Suppressor macrophage (primary cell): ENCODE data around the gene IKZF2.

Experiments used
- DNase-seq, 4 experiments: peaks; one replicate each; pipeline ENCODE4 v3.0.0-alpha.2; 2020 to 2022

The IKZF2 gene

GRCh38 chr2:213152065-213152794 is 818 bp upstream of the IKZF2 start:
- peak; percentile 49 to 80 (median 60) for DNase-seq

GRCh38 chr2:213150315-213151097 is 906 bp downstream of the IKZF2 start:
- DNase-seq = no peak

DNA sequence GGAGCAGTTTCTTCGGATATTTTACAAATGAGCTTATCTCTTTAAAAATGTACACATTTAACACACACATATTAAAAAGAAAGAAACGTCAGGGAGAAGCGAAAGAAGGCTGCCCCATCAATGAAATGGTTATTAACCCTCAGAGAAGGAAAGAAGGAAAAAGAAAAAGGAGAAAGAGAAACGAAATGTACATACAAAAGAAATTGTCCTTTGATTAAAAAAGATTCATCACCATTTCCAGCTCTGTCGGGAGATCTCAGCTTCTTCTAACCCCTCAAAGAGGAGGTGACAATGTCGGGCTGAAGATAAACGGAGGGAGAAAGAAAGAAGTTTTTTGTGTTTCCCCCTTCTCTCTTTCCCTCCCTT is 1.5 kb downstream of the IKZF2 start:
- no peak for DNase-seq

GRCh38 chr2:213149294-213149875 is 2.0 kb downstream of the IKZF2 start:
- no peak for DNase-seq

GRCh38 chr2:213148572-213149261 is 2.7 kb downstream of the IKZF2 start:
- no peak for DNase-seq

- DNase-seq = no peak
Measured at GRCh38 chr2:213147538-213147937, 3.9 kb downstream of the IKZF2 start.

GRCh38 chr2:213145715-213146242 is 5.6 kb downstream of the IKZF2 start:
- no peak for DNase-seq

GRCh38 chr2:213137064-213137463 is 14.3 kb downstream of the IKZF2 start:
- DNase-seq = no peak

DNA sequence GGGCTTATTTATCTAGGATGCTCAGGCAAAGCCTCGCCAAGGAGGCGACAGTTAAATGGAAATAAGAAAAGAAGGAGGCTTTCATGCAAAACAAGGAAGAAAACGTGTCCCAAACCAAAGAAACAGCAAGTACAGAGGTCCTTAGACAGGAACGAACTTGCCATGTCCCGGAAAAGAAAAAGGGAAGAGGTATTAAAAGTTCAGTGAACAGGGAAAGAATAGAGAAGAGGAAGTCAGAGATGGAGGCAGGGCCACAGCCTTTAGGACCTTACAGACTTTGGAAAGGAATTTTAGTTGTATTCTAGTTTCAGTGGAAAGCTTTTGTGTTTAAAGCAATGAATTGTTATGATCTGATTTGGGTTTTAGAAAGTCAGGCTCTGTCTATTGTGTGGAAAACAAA is 22.1 kb downstream of the IKZF2 start:
- DNase-seq = peak; percentile 32 to 67 (median 53)

DNA sequence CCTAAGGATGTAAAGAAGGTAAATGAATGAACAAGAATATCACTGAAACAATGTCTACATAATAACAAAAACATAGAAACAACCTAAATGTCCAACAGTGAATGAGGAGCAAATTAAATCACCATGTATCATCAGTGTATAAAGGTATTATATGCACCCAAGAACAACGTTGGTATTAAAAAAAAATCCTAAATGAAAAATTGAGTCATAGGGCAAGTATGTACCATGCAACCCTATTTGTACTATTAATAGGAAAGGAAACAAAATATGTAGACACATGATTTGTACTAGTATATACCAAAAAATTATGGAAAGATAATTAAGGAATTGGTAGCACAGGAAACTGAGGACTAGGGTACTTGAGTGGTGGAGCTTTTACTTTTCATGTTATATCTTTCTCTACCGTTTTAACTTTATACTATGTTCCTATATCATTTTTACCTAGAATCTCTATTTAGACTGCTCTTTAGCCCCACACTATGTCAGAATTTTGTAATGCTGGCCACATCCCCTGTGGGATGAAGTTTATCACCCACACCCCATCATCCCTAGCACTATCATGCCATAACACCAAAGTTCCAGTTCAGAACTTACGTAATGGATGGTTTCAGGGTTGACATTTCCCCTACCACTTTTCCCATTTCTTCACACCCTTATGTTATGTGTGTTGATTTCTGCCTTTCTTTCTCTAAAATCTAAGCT is 25.6 kb downstream of the IKZF2 start:
- DNase-seq = peak in 1 of 4 experiments; percentile 5

DNA sequence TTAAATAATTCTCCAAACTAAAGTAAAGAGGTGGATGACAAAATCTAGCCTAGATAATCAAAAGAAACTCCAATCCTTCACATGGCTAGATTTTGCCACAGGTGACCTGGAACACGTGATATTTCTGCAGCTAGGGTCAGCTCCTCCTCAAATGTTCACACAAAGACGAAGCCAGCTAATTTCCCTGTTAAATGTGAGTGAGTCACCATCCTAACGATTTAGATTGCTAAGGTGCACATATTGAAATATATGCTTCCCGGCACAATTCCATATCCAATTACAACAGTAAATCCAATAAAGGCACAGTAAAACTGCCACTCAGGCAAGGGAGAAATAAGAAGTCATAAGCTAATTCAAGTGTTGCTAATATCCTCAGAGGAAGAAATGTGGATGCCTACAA is 28.7 kb downstream of the IKZF2 start:
- no peak for DNase-seq

DNA sequence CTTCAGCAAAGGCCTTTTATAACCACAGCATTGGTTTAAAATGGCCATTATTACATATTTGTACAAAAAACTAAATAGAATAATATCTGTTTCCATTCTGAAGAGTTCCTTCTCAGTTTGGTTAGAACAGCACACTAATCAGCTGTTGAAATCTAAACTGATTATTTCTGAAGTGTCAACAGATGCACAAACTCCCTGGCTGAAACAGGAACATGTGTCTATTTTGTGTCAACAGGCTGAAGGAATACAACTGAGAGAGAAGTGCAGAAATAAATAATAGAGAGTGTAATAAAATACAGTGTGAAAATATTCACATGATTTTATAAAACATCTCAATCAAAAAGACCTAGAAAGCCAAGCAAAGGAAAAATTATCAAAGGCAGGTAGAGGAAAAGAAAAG is 29.7 kb downstream of the IKZF2 start:
- DNase-seq = no peak

DNA sequence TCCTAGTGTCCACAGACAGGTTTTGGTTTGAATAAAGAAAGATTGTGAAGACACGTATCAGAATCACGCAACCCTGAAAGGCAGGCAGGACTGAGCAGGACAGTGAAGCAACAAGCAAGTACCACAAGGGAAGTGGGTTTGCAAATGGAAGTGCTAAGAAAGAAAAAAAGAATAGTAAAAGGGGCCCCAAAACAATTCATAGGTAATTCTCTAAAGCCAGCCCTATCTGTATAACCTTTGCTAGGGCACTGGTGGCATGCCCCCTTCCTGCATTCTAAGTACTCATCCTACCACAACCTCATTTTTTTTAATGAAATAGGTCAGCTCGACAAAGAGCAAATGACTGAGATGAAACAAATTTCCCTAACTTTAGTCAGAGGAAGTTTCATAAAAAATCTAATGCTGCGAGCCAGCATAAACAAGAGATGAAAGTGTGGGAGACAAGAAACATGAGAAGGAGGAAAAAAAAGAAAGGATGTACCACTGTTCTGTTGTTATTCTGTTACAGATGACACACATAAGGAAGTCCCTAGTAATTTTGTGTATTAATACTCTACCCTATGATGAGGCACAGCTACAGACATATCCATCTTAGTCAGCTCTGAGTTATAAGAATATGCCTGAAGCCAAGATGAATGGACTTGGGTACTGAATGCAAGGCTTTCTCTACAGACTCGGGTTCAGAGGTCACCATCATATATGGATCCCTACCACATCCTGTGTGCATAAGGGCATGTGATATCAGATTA is 32.2 kb downstream of the IKZF2 start:
- peak in 2 of 4 experiments; percentile 1 to 7 for DNase-seq

- DNase-seq = no peak
Measured at GRCh38 chr2:213108308-213108707, 43.1 kb downstream of the IKZF2 start.

GRCh38 chr2:213107728-213108127 is 43.7 kb downstream of the IKZF2 start:
- DNase-seq = no peak

- no peak for DNase-seq
Measured at GRCh38 chr2:213105212-213105611, 46.2 kb downstream of the IKZF2 start.

DNA sequence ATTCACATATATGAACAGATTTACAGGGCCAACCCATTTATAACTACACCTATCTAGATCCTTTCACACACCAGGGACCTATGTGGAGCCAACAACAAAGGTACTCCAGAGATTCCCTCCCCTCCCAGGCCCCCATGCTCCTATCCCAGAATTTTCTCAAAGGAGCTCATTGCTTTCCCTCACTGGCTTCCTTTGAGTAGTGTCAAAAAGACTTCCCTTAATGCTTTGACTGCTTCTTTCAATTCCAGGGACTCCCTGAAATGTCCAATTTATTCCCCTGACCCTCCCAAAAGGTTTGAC is 46.6 kb downstream of the IKZF2 start:
- no peak for DNase-seq

- no peak for DNase-seq
Measured at GRCh38 chr2:213104092-213104902, 47.1 kb downstream of the IKZF2 start.

- DNase-seq = no peak
Measured at GRCh38 chr2:213101692-213102460, 49.5 kb downstream of the IKZF2 start.

GRCh38 chr2:213101109-213101508 is 50.3 kb downstream of the IKZF2 start:
- DNase-seq = no peak
